Daoy (cell line): ENCODE measurements around the gene GORASP1. TPM values are rescaled to one million over a fixed set of nuclear protein-coding genes. Genes with fewer than 3 reads are reported as not detected.

Experiments
- DNase-seq: peaks from one replicate; pipeline ENCODE4 v3.0.0-alpha.2; 2015; ENCODE audit warnings: low read depth
- total RNA-seq: library from RNA; depleted of rRNA; stranded (reverse); fragments of >200 nt; shearing (Covaris generic); gene quantifications from 2 replicates; pipeline ENCODE4 v1.2.3, GENCODE V29; 2014; rRNA removed

Gene GORASP1
- 20.0 and 21.7 TPM in 2 replicates for total RNA-seq

GRCh38 chr3:39107388-39108199 lies at the start of gene GORASP1, which contains the start of gene TTC21A:
TSS of gene GORASP1 (minus strand) at chr3:39107627. CDS start at chr3:39107541, 86 bp downstream.
TSS of gene TTC21A (plus strand) at chr3:39107680. CDS start at chr3:39107838, 158 bp downstream.
- DNase-seq = peak; percentile 84

GRCh38 chr3:39156421-39156820 lies 49.0 kb upstream of the GORASP1 start:
- no peak for DNase-seq

- peak; percentile 50 for DNase-seq
These were observed 47.0 kb upstream of the GORASP1 start for GRCh38 chr3:39154280-39155021.

GRCh38 chr3:39153977-39154279 lies 46.5 kb upstream of the GORASP1 start:
- no peak for DNase-seq

GRCh38 chr3:39150803-39151631 lies 43.6 kb upstream of the GORASP1 start:
- DNase-seq = peak; percentile 93

- DNase-seq = no peak
These were observed 42.8 kb upstream of the GORASP1 start for GRCh38 chr3:39150148-39150802.

GRCh38 chr3:39149498-39150147 lies 42.2 kb upstream of the GORASP1 start:
- DNase-seq = no peak

GRCh38 chr3:39149059-39149455 lies 41.6 kb upstream of the GORASP1 start:
- no peak for DNase-seq

- no peak for DNase-seq
These were observed 41.1 kb upstream of the GORASP1 start for GRCh38 chr3:39148435-39149058.

GRCh38 chr3:39147711-39148434 lies 40.4 kb upstream of the GORASP1 start:
- peak; percentile 78 for DNase-seq

GRCh38 chr3:39146611-39147591 lies 39.5 kb upstream of the GORASP1 start:
- DNase-seq = peak; percentile 94

GRCh38 chr3:39146083-39146501 lies 38.7 kb upstream of the GORASP1 start:
- DNase-seq = peak; percentile 38

GRCh38 chr3:39144748-39145380 lies 37.4 kb upstream of the GORASP1 start:
- no peak for DNase-seq

GRCh38 chr3:39144095-39144747 lies 36.8 kb upstream of the GORASP1 start:
- no peak for DNase-seq

- DNase-seq = no peak
These were observed 35.8 kb upstream of the GORASP1 start for GRCh38 chr3:39143051-39143885.

GRCh38 chr3:39142067-39142466 lies 34.6 kb upstream of the GORASP1 start:
- DNase-seq = no peak
